GM21367 (cell line): Measurements from ENCODE around the gene SLC22A4.

ENCODE experiments used
- ATAC-seq: cut with Tn5 transposase; IDR thresholded peaks from one replicate; pipeline ENCODE4 v1.9.1; 2021; ENCODE audit not compliant: unreplicated experiment

Gene SLC22A4

GRCh38 chr5:132262882-132263547, 31.2 kb upstream of the SLC22A4 start:
- no peak for ATAC-seq

- ATAC-seq: no peak
Measured at GRCh38 chr5:132263548-132264261, 30.5 kb upstream of the SLC22A4 start.

- no peak for ATAC-seq
Measured at GRCh38 chr5:132264546-132265335, 29.5 kb upstream of the SLC22A4 start.

- ATAC-seq: no peak
Measured at GRCh38 chr5:132265336-132266030, 28.7 kb upstream of the SLC22A4 start.

GRCh38 chr5:132266031-132266835, 28.0 kb upstream of the SLC22A4 start:
- ATAC-seq: no peak

GRCh38 chr5:132266836-132267160, 27.4 kb upstream of the SLC22A4 start:
- no peak for ATAC-seq

GRCh38 chr5:132267166-132267739, 26.9 kb upstream of the SLC22A4 start:
- no peak for ATAC-seq

- no peak for ATAC-seq
Measured at GRCh38 chr5:132267931-132268768, 26.0 kb upstream of the SLC22A4 start.

- peak; percentile 62 for ATAC-seq
Measured at GRCh38 chr5:132268769-132269551, 25.2 kb upstream of the SLC22A4 start.

GRCh38 chr5:132269635-132270334, 24.4 kb upstream of the SLC22A4 start:
- no peak for ATAC-seq

- no peak for ATAC-seq
Measured at GRCh38 chr5:132270335-132270665, 23.9 kb upstream of the SLC22A4 start.

- no peak for ATAC-seq
Measured at GRCh38 chr5:132270706-132271105, 23.5 kb upstream of the SLC22A4 start.

GRCh38 chr5:132271251-132272246, 22.6 kb upstream of the SLC22A4 start:
- no peak for ATAC-seq

GRCh38 chr5:132272311-132273210, 21.6 kb upstream of the SLC22A4 start:
- ATAC-seq: no peak

- no peak for ATAC-seq
Measured at GRCh38 chr5:132273631-132274030, 20.6 kb upstream of the SLC22A4 start.
